Left kidney (tissue), 8 donors: ENCODE measurements around the gene ZFP62. TPM values are rescaled to one million over a fixed set of nuclear protein-coding genes. Genes with fewer than 3 reads are reported as not detected.
A peak's percentile ranks its signal among the peaks of the same experiment; 100 is the strongest.
"Not testable (repeated sequence)": the region's sequence is repeated elsewhere in the genome, so short reads cannot be mapped to it uniquely, and the experiment has no call there.

Source experiments
- DNase-seq: peaks from one replicate; pipeline ENCODE4 v3.0.0-alpha.2; 2013
- long read RNA-seq, 8 donors: transcript quantifications; one replicate each; lab custom pipeline, GENCODE V29; 2026
- polyA plus RNA-seq: library from polyadenylated mRNA; unstranded; fragments of 120-200 nt; gene quantifications from one replicate; pipeline ENCODE4 v1.2.1, GENCODE V29; 2013; ENCODE audit not compliant: insufficient read length

The ZFP62 gene
- polyA plus RNA-seq = 74.6 TPM
- long read RNA-seq, donor 1, transcript ZFP62-202 (2 exons, 749 nt) = major isoform, 10 of 11 reads
- long read RNA-seq, donor 1, partial matches to known transcripts = 0 of 11 reads
- long read RNA-seq, donor 1, other reads (novel, unspliced or antisense) = 0 of 11 reads
- long read RNA-seq, donor 2, transcript ZFP62-201 (2 exons, 3,415 nt) = minor isoform, 5 of 16 reads
- long read RNA-seq, donor 2, transcript ZFP62-202 (2 exons, 749 nt) = major isoform, 10 of 16 reads
- long read RNA-seq, donor 2, partial matches to known transcripts = 0 of 16 reads
- long read RNA-seq, donor 2, other reads (novel, unspliced or antisense) = 0 of 16 reads
- long read RNA-seq, donor 3, transcript ZFP62-202 (2 exons, 749 nt) = major isoform, 7 of 8 reads
- long read RNA-seq, donor 3, partial matches to known transcripts = 0 of 8 reads
- long read RNA-seq, donor 3, other reads (novel, unspliced or antisense) = 0 of 8 reads
- long read RNA-seq, donor 4, partial matches to known transcripts = 0 of 3 reads
- long read RNA-seq, donor 4, other reads (novel, unspliced or antisense) = 0 of 3 reads
- long read RNA-seq, donor 5, full-length matches to known transcripts = 15 of 15 reads
- long read RNA-seq, donor 5, partial matches to known transcripts = 0 of 15 reads
- long read RNA-seq, donor 5, other reads (novel, unspliced or antisense) = 0 of 15 reads
- long read RNA-seq, donor 6, transcript ZFP62-202 (2 exons, 749 nt) = major isoform, 10 of 13 reads
- long read RNA-seq, donor 6, partial matches to known transcripts = 0 of 13 reads
- long read RNA-seq, donor 6, other reads (novel, unspliced or antisense) = 0 of 13 reads
- long read RNA-seq, donor 7, transcript ZFP62-201 (2 exons, 3,415 nt) = minor isoform, 5 of 22 reads
- long read RNA-seq, donor 7, transcript ZFP62-202 (2 exons, 749 nt) = major isoform, 16 of 22 reads
- long read RNA-seq, donor 7, partial matches to known transcripts = 0 of 22 reads
- long read RNA-seq, donor 7, other reads (novel, unspliced or antisense) = 0 of 22 reads
- long read RNA-seq, donor 8, partial matches to known transcripts = 0 of 6 reads
- long read RNA-seq, donor 8, other reads (novel, unspliced or antisense) = 0 of 6 reads

GRCh38 chr5:180860887-180861822 is at the start of gene ZFP62:
Gene ZFP62 (minus strand): TSS chr5:180861276. CDS start chr5:180861219, 57 bp downstream.
- peak; percentile 93 for DNase-seq

GRCh38 chr5:180910735-180911134 is 49.7 kb upstream of the ZFP62 start:
- peak; percentile 29 for DNase-seq

- DNase-seq = no peak
Observed at GRCh38 chr5:180910182-180910581, 49.1 kb upstream of the ZFP62 start.

- no peak for DNase-seq
Observed at GRCh38 chr5:180909782-180910181, 48.7 kb upstream of the ZFP62 start.

GRCh38 chr5:180908998-180909731 is 48.1 kb upstream of the ZFP62 start:
- DNase-seq = no peak

GRCh38 chr5:180908400-180908799 is 47.3 kb upstream of the ZFP62 start:
- no peak for DNase-seq

- no peak for DNase-seq
Observed at GRCh38 chr5:180901319-180902009, 40.4 kb upstream of the ZFP62 start.

GRCh38 chr5:180900178-180900577 is 39.1 kb upstream of the ZFP62 start:
- no peak for DNase-seq

GRCh38 chr5:180898621-180899246 is 37.7 kb upstream of the ZFP62 start, which contains the start of gene BTNL8:
Gene BTNL8 (plus strand): TSS chr5:180899159. CDS start chr5:180899311, 152 bp downstream.
- DNase-seq = no peak

- not testable (repeated sequence) for DNase-seq
Observed at GRCh38 chr5:180895330-180895729, 34.3 kb upstream of the ZFP62 start.

- DNase-seq = no peak
Observed at GRCh38 chr5:180889381-180889780, 28.3 kb upstream of the ZFP62 start.

- not testable (repeated sequence) for DNase-seq
Observed at GRCh38 chr5:180885845-180886529, 24.9 kb upstream of the ZFP62 start.

GRCh38 chr5:180875860-180876426 is 14.9 kb upstream of the ZFP62 start:
- DNase-seq = no peak

- no peak for DNase-seq
Observed at GRCh38 chr5:180874804-180875582, 13.9 kb upstream of the ZFP62 start.

GRCh38 chr5:180873615-180874520 is 12.8 kb upstream of the ZFP62 start:
- no peak for DNase-seq

GRCh38 chr5:180872419-180872818 is 11.3 kb upstream of the ZFP62 start:
- no peak for DNase-seq
